NCI-H69 (cell line): ENCODE measurements around the gene GLE1.
A peak's percentile ranks its signal among the peaks of the same experiment; 100 is the strongest.
"Not testable (repeated sequence)": the region's sequence is repeated elsewhere in the genome, so short reads cannot be mapped to it uniquely, and the experiment has no call there.

Experiments used
- DNase-seq: peaks from one replicate; lab custom pipeline; 2025; lab: John Stamatoyannopoulos, UW

The GLE1 gene

GRCh38 chr9:128497824-128498610 is 6.5 kb upstream of the GLE1 start:
- DNase-seq = no peak

DNA sequence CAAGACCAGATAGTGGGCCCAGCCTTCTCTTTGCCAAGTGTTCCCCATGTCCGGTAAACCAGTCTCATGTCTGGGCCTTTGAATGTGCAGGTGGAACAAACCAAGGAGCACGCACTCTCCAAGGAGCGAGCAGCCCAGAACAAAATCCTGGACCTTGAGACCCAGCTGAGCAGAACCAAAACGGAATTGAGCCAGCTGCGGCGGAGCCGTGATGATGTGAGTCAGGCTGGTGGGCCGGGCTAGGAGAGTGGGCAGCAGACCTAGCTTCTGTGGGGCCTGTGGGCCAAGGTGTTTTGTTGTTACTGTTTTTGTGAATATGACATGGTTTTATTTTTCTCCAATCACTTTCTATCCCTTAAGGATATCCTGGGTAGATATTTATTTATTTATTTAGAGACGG is 5.6 kb upstream of the GLE1 start:
- no peak for DNase-seq

DNA sequence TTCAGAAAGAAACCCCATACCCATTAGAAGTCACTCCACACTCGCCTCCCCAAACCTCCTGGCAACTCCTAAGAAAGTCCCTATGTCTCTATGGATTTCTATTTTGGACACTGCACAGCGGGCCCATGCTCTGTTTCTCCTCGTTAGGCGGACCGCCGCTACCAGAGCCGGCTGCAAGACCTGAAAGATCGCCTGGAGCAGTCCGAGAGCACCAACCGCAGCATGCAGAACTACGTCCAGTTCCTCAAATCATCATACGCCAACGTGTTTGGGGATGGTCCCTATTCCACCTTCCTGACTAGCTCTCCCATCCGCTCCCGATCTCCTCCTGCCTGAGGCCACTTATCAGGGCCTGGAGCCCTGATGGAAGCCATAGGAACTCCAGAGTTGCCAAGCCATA is 4.6 kb upstream of the GLE1 start:
- DNase-seq = no peak

GRCh38 chr9:128503415-128503825 is 1.1 kb upstream of the GLE1 start:
- not testable (repeated sequence) for DNase-seq

DNA sequence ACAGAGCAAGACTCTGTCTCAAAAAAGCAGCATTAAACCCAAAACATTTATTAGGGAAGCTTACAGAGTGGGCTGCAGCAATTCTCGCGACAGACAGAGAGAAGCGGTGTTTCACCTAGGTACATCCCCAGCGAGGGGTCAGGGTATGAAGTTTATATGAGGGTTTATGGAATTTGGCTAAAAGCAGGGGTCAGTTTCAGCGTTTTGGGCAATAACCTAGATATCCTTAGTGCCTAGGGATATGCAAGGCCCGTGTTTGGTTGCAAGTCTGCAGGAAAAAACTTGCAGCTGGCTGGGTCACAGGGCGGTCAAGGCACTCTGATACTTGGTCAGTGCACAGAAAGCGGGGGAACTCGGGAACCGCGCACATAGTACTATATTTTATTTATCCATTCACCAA is 649 bp upstream of the GLE1 start:
- DNase-seq = peak; percentile 60

DNA sequence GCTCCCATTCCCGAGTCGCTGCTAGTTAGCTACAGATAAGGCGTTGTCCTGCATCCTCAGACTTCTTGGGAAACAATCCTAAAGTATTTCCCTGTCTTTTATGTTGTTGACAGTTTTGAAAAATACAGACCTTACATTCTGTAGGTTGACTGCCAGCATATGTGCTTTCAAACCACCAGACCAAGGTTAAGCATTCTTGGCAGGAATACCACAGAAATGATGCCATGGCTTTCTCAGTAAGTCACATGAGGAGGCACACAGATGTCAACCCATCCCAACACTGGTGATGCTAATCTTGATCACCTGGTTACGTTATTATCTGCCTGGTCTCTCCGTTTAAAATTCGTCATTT is 871 bp downstream of the GLE1 start:
- no peak for DNase-seq

DNA sequence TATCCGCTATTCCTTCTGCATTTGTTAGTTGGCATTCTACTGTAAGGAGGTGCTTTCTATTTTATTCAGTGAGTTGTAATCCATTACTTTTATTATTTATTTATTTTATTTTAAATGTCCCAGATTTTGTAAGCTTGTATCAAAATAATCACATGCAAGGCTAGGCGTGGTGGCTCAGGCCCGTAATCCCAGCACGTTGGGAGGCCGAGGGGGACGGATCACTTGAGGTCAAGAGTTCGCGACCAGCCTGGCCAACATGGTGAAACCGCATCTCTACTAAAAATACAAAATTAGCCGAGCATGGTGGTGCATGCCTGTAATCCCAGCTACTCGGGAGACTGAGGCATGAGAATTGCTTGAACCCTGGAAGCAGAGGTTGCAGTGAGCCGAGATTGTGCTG is 1.4 kb downstream of the GLE1 start:
- not testable (repeated sequence) for DNase-seq

- no peak for DNase-seq
These were observed 8.3 kb downstream of the GLE1 start for GRCh38 chr9:128512820-128513219.

DNA sequence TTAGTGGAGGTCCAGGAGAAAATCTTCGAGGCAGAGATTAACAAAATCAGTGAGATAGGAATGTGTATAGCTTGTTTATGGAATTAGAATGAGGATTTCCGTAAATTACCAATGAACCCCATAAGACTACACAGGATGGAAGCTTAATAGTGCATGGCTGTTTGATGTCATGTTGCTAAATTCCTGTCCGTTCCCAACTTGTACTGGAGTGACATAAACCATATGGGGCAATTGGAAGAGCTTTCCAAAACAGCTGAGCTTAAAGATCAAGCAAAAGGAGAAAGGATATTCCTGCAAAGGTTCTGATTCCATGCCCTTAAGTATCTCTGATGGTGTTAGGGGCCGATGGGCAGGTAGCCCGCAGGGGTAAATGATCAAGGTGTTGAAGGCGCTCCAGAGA is 17.4 kb downstream of the GLE1 start:
- DNase-seq = no peak

DNA sequence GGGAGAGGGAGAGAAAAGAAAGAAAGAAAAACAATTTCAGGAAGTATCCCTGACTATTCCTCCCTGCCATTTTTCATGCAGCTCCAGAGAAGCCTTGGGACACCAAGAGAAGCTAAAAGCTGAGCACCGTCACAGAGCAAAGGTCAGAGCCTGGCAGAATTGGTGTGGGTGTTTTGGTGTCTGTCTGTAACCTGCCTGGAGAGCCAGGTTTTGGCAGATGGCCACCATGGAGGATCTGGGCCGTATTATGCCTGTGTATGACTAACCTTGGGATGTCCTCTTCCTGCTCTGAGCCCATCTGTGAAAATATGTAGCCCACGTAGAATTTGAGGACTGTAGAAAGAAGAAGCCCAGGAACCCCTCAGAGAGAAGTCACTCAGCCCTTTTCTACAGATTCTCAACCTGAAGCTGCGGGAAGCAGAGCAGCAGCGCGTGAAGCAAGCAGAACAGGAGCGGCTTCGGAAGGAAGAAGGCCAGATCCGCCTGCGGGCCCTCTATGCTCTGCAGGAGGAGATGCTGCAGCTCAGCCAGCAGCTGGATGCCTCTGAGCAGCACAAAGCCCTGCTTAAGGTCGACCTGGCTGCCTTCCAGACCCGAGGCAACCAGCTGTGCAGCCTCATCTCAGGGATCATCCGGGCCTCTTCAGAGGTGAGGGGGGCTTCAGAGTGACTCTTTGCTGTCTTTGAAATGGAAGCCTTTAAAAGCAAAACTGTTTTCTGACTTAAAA is 18.8 kb downstream of the GLE1 start:
- peak; percentile 64 for DNase-seq

DNA sequence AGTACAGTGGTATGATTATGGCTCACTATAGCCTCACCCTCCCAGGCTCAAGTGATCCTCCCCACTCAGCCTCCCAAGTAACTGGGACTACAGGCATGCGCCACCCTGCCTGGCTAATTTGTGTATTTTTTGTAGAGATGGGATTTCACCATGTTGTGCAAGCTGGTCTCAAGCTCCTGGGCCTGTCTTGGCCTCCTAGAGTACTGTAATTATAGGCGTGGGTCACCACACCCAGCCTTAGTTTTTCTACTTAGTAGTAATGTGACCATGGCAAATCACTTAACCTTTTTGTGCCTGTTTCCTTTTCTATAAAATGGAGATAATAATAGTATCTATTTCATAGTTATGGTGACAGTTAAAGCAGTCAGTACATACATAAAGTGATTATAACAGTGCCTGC is 22.2 kb downstream of the GLE1 start:
- DNase-seq = peak; percentile 58

DNA sequence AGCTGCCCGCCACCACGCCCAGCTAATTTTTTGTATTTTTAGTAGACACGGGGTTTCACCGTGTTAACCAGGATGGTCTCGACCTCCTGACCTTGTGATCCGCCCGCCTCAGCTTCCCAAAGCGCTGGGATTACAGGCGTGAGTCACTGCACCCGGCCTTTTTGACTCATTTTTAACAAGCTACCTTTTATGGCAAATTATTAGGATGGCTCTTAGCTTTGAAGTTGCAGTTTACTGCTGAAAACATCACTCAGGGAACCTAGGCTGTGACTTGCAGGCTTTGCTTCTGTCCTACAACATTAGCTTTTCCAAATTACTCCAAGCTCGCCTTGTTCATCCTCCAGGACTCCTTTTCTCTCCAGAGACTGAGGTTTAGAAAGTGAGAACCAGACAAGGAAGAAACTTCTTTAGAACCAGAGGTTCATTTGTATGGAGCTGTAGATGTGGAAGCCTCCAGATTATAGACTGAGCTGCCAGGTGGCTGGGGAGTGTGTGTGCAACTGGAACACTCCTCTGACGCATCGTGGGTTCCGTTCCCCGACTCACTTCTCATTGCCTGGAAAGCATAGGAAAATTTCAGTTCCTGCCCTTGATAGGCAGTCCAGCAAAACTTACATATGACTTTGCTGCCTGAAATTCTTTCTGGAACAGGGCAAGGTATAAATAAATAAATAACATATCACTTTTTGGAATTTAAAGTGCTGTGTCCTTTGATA is 24.1 kb downstream of the GLE1 start:
- no peak for DNase-seq

DNA sequence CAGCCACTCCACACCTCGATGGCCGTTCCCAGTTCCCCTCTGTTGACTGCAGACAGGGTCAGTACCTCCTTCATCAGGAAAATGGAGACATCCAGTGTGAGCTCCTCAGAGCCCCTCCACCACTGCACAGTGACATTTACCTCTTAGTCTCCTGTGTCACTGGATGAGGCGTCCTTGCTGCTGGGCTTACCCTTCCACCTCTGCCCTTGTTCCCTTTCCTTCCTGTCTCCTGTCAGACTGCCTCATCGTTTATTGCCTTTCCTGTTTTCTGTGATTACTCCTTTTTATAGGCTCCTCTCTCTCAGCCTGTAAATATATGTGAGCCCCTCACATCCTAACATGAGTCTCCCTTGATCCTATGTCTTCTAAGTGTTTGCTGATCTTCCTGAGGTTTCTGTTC is 24.7 kb downstream of the GLE1 start:
- DNase-seq = no peak

DNA sequence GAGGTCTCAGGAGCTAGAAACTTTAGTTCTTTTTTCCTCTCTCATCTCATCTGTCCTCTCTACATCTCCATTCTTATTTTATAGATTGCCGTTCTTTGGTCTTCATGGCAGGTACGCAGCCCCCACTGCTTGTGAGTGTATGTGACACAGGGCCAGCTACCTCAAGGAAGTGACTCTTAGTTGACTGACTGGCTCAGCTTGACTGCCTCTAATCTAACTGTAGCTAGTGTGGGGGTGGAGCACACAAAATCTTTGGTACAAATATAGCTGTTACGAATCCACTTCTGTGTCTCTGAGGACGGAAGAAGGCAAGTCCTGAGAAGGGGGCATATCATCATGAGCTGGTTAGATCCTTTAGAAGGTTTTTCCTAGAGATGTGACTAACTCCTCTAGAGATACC is 28.1 kb downstream of the GLE1 start:
- DNase-seq = no peak

- DNase-seq = no peak
These were observed 36.3 kb downstream of the GLE1 start for GRCh38 chr9:128540634-128541360.

- DNase-seq = no peak
These were observed 42.0 kb downstream of the GLE1 start for GRCh38 chr9:128546504-128546903.

- no peak for DNase-seq
These were observed 44.4 kb downstream of the GLE1 start for GRCh38 chr9:128548876-128549275.

GRCh38 chr9:128550226-128550625 is 45.7 kb downstream of the GLE1 start:
- DNase-seq = peak; percentile 40

- DNase-seq = peak; percentile 29
These were observed 46.5 kb downstream of the GLE1 start for GRCh38 chr9:128550770-128551656.

DNA sequence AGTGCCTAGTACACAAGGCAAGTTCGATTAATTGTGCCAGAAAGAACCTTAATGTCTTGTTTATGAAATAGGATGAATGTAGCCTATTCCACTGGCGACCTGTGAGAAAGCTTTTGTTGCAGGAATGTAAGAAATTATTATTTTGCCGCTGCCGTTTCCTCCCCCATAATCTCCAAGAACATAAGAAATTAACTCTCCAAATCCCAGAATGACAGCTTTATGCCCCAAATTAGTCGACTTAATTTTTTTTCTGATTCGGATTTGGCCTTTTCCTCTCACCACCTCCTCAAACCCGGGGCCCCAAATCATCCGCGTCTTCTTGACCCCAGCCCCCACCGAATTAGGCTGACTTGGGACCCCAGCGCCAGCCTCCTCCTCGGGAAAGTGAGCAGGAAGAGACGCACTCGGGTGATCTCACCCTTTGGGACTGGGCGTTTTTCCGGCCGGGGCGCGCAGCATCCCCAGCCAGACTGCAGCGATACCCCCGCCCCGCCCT is 47.2 kb downstream of the GLE1 start:
- DNase-seq = no peak

DNA sequence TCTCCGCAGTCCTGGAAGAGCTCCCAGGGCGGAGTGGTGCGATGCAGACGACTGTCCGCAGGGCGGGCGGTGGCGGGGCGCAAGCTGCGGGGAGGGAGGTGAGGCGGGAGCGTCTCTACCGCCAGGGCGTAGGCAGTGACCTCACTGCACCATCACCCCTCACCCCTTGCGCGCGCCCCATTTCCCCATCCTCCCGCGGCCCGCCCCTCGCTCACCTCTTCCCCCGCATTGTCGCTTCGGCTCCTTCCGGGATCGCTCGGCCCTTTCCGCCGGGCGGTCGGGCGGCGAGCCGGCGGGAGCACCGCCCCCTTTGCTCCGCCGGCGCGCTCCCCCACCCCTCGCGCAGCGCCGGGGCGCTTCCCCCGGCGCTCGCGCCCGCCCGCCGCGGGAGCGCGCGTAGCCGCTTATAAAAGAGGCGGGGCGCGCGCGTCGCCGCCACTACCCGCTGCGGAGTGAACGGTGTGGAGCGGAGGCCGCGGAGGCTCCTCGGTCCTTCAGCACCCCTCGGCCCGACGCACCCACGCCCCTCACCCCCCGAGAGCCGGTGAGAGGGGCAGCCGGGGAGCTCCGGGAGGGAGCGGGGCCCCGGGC is 47.7 kb downstream of the GLE1 start, which contains the start of gene SPTAN1:
Gene SPTAN1 (plus strand): TSS at position 435 of the 591 bp plus-strand sequence. CDS start 14,154 bp downstream, outside the sequence.
- peak; percentile 96 for DNase-seq
